UCSD-AML1 (cell line): Measurements from ENCODE around the gene NMRK1.

Source experiments
- DNase-seq: peaks from one replicate; lab custom pipeline; 2025; ENCODE audit not compliant: unreplicated experiment; lab: John Stamatoyannopoulos, UW

The NMRK1 gene

DNA sequence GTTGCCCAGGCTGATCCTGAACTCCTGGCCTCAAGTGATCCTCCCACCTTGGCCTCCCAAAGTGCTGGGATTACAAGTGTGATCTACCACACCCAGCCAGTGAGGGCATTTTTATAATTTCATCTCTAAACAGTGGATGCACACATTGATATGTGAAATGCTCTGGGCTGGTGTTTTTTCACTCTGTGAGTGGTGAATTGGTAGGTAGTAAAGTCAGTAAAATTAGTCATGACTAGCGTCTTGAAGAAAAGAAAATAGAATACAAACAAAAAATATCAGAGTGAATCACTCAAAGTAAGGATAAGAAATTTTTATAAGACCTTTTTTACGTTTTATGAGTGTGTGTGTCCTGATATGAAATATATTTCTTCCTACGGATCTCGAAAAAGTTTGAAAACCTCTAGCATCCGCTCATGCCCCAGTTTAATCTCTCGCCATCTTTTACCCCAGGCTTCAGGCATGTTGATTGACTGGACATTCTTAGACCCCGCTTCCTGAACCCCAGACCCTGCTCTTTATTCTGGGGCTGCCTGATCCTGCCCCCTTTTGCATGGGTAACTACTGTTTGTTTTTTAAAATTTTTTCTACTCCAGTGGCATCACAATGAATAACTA, 14.3 kb upstream of the NMRK1 start:
- no peak for DNase-seq

DNA sequence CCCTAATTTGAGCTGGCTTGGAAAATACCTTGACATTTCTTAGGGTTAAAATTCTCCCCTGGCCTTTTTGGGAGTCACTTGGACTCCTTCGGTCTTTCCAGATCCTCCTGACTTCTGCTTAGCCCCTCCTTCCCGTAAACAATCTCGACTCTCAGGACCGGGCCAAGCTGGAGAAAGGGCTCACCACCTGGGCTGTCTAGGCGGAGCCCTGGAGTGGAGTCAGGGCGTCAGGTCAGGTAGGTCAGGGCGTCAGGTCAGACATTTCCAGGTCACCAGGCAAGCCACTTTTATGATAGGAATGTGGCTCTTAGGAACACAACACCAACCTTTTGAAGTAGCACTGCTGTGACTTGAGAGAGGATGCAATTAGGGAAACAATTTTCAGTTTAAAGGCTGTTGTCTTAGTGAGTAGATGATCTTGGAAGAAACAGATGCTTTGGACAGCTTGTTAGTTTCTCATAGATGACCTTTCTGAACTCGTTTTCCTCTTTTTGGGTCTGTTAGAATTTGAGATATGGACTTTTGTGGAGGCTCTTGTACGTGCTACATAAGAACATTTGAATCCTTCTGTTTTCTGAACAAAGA, 13.1 kb upstream of the NMRK1 start:
- DNase-seq: no peak

DNA sequence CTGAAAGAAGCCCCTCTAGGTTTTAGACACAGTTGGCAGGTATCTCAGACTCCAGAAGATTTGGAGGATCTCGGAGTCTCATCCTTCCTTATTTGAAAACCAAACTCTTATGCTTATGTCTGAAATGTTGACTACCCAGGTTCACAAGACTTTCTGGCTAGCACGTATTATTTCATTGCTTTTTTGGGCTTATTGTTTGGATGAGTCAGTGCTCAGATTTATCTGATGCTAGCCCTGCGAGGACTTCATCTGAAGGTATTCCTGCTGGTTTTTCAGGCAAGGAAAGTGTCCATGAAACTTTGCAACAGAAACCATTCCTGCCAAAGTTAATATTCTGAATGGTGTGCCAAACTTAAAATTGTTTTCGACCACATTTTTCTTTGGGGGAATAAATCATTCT, 8.8 kb upstream of the NMRK1 start:
- no peak for DNase-seq

DNA sequence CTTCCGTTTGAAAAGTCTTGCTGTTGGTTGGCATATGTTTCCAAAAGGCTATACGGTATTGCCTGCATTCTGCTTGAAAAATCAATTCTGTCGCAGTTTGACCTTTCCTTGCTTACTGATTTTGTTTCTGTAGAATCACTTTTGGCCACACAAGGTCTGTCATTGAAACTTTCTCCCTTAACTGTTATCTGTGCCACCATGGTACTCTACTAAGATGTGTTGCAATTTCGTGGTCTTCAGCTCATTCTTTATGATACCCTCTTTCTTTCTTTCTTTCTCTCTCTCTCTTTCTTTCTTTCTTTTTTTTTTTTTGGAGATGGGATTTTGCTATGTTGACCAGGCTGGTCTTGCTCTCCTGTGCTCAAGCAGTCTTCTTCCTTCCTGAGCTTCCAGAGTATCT, 4.8 kb upstream of the NMRK1 start:
- DNase-seq: no peak

DNA sequence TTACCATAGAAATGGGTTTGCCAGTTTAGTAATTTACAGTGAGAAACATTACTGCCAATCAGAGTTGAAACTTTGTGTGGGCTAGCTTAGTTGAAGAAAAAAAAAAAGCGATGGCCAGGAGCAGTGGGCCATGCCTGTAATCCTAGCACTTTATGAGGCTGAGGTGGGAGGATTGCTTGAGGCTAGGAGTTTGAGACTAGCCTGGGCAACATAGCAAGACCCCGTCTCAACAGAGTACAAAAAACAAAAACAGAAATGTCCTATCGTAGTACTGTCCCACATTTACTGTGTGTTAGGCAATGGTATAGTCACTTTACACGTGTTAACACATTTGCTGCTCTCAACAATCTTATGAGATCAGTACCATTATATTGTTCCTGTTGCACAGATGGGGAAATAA, 2.6 kb upstream of the NMRK1 start:
- no peak for DNase-seq

DNA sequence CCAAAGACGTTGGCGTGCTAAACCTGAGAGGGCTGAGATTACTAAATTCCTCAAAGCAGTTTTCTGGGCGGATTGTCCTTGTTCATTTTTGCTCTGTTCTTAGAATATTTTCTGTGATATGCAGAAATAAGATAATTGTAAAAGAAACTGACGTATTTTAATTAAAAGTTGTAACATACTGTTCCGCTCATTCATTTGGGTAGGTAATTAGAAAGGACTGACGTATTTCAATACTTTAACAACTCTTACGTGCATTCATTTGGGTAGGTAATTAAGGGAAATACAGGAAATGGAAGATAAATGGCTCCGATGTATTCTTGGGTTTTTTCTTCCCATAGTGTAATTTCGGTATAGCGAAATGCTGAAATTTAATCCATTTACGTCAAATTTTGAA, 1.4 kb upstream of the NMRK1 start:
- no peak for DNase-seq

DNA sequence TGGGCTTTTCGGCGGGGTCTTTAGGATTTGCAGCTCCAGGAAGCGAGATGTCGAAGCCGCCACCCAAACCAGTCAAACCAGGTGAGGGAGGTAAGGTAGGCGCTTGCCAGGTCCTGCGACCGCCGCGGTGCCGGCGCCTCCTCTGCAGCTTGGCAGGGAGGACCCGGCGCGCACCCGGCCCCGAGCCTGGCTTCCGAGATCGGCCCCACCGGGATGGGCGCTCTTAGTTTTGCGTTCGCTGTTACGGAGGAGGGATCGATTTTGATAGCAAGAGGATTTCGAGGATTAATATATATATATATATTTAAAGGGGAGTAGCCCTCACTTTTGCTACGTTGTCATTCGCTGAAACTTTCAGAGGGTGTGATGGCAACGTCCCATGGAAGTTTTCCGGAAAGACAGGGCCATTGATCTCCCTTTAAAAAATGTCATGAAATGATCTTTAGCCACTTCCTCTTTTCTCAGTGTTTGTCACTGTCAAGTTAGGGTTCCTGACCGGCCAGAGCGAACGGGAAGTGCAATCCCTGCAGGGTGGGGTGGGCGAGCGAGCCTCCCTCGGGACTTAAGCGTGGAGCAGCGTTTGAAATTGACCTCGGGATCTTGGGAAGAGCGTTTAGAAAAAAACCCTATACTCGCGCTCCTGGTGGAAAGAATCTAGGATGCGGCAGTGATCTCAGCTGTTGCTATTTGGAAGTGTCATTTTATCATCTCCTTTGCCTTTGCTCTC, 854 bp upstream of the NMRK1 start:
- DNase-seq: peak; percentile 71

DNA sequence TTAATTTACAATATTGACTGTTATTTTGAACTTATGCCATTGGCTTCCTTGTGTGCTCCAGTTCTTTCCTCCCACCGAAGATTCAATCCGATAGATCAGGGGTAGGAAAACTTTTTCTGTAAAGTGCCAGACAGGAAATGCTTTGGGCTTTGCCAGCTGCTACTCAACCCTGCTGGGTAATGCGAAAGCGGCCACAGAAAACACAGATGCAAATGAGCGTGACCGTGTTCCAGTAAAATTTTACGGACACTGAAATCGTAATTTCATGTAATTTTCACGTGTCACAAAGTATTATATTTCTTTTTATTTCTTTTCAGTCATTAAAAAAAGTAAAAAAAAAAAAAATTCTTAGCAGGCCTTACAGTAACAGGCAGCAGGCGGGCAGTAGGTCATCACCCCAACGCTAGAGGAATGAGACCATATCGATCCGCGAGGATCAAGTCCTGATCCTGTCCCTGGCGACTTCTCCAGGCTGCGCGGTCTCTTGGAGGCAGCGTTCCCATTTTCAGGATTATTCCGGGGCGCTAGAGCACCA, 599 bp downstream of the NMRK1 start:
- DNase-seq: peak; percentile 36

DNA sequence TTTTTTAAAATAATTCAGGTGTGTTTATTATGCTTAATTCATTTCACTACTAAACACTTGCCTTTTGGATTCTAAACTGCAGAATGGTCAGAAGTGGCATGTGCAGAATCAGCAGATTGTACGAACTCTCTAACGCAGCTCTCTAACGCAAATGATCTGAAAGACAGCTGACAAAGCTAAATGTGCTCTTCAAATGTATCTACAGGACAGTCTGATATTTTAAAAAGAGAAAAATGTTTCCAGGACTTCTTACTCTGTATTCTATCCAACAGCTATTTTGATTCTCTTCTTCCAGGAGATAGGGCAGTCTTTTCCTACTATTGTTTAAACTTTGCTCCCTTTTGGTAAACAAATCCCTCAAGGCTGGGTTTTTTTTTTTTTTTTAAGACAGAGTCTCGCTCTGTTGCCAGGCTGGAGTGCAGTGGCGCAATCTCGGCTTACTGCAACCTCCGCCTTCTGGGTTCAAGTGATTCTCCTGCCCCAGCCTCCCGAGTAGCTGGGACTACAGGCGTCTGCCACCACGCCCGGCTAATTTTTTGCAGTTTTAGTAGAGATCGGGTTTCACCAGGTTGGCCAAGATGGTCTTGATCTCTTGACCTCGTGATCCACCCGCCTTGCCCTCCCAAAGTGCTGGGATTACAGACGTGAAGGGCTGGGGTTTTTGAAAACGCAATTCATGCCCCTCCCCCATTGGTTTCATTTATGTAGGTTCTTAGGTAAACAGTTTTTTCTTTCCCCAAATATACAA, 1.2 kb downstream of the NMRK1 start:
- DNase-seq: no peak

DNA sequence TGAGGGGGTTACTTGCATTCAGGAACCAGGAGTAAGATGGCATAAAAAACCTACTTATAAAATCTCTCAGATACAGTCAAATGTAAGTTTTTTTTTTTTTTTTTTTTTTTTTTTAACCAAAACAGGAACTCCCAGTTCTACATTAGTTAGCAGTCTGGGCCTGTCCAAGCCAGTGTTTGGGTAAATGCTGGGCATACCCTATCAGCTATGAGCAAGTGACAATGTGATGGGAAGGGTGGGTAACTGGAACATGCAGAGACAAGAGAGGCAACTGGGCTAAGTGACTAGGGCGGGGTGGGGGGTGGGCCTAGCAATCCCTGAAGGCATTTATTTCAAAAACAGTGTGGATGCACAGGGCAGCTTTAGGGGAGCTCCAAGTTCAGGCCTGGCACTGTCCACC, 2.3 kb downstream of the NMRK1 start:
- DNase-seq: no peak

DNA sequence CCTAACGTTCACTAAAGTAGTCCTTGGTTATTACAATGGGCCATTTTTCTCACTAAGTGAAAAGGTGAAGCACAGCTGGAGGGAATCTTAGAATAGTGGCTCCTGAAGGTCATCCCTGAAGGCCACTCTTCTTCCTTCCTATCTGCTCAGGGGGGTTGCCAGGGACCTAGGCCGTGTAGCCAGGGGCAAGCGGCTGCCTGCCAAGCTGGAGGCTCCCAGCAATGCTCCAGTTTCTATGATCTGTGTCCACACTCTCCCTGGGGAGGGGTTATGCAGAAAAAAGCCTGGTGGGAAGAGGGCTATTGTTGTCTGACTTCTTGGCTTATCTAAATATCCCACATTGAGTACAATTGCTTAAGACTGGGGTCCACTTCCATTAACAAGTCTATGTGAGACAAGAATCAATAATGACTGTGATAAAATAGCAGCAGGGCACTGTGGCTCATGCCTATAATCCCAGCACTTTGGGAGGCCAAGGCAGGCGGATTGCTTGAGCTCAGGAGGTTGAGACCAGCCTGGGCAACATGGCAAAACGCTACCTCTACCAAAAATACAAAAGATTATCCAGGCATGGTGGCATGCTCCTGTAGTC, 3.8 kb downstream of the NMRK1 start:
- no peak for DNase-seq

DNA sequence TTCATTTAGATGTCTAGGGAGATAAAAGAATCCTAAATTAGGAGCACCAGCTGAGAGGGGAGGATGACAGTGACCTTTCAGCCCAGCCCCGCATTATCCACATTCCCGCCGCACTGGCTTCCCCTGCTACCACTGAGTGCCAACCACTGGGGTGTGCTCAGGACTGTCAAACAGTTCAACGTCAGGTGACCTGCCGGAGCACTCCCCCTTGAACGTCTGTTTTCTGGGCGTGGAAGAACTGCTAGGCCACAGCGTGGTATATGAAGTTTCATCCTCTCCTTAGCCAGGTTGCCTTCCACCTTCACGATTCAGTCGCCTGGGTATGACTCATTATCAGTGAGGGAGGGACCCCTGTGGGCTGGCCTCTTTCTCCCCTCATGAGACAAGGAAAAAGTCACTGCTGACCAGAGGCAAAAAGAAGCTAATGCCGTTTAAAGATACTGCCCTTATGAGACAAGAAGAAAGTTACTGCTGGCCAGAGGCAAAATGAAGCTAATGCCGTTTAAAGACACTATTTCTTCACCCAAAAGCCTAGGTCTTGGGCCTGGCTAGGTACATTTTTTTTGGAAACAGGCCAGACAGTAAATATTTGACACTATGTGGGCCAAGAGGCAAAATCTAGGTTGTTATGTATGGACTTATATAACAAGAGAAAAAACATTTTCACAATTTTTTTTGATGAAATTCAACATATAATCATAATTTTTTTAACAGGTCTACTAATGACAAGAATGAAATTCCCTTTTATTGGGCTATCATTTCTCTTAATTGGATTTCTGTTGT, 4.6 kb downstream of the NMRK1 start:
- no peak for DNase-seq

DNA sequence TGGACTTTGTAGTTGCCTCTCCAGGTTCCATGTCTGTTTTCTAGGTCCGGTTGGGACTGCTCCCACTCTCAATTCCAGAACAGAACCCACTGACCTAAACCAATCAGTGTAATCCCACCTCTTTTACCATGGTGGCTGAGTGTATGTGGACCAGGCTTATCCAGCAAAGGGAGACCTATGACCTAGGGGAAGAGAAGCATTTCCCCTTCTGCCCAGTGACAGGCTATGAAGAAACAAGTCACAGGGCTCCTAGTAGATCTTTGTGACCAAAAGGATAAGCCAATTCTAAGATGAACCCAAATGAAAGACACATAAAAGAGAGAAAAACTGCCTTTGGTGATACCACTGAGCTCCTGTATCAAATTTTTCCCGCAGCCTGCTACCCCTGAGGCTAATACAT, 6.3 kb downstream of the NMRK1 start:
- no peak for DNase-seq

DNA sequence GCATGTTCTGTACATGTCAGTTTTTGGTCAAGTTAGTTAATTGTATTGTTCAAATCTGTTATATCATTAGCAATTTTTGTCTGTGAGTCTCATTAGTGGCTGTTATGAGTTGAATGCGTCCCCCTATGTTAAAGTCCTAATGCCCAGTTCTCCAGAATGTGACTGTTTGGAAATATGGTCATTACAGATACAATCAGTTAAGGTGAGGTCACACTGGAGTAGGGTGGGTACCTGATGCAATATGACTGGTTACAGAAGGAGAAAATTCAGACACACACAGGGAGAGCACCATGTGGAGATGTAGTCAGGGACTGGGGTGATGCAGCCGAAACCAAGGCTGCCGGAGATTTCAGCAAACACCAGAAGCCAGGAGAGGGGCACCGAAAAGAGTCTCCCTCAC, 15.1 kb downstream of the NMRK1 start:
- DNase-seq: no peak

DNA sequence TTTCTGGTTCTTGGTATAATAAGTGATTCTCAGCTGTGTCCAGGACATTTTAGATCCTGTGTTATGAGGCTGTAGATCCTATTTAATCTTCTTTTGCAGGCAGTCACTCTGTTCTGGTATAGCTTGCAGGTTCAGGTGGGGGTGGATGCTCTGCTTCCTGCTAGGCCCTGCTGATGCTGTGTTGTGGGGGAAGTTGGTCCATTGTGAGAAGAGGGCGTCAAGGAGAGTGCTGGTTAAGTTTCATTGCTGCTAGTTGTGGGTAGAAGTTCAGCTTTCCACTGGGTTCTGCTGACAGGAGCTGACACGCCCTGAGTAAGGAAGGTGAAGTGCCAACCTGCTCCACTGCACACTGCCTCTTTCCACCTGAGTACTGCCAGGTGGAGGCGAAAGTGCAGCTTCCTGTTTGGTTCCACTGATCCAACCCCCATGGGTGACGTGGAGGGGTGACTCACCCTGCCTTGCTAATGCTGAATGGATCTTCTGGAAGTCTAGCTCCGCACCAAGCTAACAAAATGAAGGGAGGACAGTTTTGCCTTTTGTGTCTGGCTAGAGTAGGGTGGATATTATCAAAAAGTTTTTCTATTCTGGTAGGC, 16.3 kb downstream of the NMRK1 start:
- DNase-seq: no peak

DNA sequence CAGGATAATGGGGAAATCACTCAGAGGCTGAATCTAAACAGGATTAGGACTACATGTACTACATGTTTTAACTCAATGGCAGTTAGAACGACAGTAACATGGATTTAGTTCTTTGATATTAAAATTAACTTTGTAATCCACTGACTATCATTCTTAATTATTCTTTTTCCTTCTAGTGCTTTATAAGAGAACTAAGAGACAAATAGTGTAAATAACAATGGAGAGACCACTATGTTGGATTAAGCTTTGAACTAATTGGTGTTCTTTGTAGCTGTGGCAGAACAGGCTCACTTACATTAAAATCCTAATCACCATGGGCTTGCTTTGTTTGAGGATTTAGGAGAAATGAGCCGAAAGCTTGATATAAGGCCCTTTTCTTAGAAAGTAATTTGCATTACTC, 18.8 kb downstream of the NMRK1 start:
- DNase-seq: no peak

DNA sequence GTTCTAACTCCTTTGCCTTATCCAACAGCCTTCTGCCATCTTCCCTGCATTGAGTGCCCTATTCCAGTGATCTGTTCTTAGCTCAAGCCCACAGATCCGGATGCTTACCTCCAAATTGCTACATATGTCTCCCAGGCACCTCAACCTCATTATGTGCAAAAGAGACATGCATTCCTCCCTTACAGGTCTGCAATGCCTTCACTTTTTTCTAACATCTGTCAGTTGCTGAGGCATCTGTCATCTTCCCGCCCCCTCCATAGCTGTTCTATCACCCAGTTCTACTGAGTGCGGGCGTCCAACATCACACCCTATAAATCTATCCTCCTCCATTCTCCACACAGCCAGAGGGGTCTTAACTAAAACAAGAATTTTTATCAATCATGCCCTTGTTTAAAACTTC, 20.1 kb downstream of the NMRK1 start:
- DNase-seq: no peak

DNA sequence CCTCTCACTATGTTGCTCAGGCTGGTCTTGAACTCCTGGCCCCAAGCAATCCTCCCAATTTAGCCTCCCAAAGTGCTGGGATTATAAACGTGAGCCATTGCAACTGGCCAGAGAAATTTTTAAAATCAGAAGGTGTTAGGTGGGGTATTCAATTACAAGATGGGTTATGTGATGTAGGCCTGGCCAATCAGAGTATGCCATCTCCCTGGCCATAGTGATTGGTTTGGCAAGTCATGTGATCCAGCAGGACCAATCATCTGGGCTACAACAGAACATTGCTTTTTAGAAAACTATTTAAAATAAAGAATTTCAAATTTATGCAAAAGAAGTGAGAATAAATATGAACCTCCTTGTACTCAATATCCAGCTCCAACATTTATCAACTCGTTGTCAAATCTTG, 22.4 kb downstream of the NMRK1 start:
- DNase-seq: no peak

DNA sequence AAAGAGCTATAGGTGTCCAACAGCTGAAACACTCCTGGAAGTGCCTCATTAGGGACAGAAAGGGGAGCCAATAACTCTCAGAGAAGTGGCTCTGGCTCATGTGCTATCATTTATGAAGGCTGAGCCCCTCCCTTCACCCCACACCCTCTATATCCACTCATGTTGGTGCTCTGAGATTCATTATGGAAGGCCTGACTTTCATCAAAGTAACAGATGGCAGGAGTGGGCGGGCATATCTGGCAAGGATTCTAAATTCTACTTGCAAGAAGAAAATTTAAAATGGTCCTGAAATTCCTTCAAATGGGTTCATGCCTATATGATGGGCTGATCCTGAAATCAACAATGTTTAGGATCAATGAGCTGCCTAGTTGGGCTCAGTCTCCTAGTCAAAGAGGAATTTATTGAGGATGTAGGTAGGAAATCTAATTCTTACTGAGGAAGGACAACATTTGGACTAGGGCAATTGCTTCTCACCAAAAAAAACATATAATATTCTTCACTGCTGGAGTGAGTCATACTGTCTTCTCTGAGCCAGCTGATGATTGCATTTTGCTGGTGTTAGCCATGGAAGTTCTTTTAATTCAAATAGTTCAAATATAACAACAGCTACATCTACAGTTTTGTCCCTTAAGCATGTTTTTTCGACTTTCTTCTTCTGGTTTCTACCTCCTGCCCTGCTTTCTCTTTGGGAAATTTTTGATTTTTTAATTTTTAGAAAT, 23.5 kb downstream of the NMRK1 start:
- DNase-seq: no peak
